ENCODE measurements around the gene ALK.

Gene ALK

DNA sequence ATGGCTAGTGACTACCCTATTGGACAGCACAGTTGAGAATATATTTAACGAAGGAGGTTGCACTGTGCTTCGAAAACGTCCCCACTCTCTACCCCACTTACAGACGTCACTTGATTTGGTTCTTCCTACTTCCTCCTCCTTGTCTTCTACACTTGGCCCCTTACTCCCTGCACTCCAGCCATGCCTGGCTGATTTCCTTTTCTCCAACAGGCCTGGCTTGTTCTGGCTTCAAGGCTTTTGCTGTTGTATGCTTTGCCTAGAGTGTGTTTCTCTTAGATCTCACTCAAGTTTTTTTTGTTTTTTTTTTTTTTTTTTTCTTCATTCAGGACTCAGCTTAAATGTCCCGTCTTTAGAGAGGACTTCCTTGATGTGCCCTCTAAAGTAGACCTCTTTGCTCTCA lies 469.4 kb downstream of the ALK start:
- in situ Hi-C loops (cut with HindIII; ENCODE audit: low sequenced_read_pairs): no loop called here
- H3K4me3 ChIP-seq (ENCODE audit: low read depth, low read length): no peak overlapping the region
- no peak for DNase-seq (ENCODE audit: low read depth)
- TF ChIP-seq, protein P1, sequence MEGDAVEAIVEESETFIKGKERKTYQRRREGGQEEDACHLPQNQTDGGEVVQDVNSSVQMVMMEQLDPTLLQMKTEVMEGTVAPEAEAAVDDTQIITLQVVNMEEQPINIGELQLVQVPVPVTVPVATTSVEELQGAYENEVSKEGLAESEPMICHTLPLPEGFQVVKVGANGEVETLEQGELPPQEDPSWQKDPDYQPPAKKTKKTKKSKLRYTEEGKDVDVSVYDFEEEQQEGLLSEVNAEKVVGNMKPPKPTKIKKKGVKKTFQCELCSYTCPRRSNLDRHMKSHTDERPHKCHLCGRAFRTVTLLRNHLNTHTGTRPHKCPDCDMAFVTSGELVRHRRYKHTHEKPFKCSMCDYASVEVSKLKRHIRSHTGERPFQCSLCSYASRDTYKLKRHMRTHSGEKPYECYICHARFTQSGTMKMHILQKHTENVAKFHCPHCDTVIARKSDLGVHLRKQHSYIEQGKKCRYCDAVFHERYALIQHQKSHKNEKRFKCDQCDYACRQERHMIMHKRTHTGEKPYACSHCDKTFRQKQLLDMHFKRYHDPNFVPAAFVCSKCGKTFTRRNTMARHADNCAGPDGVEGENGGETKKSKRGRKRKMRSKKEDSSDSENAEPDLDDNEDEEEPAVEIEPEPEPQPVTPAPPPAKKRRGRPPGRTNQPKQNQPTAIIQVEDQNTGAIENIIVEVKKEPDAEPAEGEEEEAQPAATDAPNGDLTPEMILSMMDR (IDR thresholded peaks at IDR 0.05; ENCODE audit: low read depth, low read length, missing control alignments): no peak

DNA sequence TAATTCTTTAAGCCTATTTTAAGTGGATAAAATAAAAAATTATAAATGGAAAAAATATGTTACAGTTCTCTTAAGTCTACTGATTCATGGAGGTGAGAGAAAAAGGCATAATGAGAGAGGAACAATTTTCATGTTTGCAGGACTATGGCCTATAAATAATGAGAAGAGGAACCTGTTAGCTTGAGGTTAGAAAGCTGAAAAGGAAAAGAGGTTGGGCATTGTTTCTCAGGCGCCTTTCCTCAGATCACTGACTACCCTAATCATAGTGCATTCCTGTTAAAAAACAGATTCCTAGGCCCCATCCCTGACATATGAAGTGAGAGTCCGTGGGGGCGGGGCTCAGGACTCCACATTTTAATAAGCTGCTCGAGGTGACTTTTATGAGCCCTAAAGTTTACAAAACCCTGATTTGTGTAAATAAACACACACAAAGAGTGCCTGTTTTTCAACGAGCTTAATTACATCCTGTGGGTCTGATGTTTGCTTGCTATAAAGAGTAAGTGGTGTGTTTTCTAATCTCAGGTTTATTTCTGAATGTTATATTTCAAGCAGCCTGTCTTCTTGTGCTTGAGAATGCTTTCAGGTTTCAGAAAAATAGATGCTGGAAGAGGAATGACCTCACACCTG lies 470.7 kb downstream of the ALK start:
- H3K4me3 ChIP-seq (ENCODE audit: low read depth, low read length): no peak overlapping the region
- in situ Hi-C loops (cut with HindIII; ENCODE audit: low sequenced_read_pairs): no loop called here
- TF ChIP-seq, protein P1 (IDR thresholded peaks at IDR 0.05; ENCODE audit: low read depth, low read length, missing control alignments): no peak
- no peak for DNase-seq (ENCODE audit: low read depth)

DNA sequence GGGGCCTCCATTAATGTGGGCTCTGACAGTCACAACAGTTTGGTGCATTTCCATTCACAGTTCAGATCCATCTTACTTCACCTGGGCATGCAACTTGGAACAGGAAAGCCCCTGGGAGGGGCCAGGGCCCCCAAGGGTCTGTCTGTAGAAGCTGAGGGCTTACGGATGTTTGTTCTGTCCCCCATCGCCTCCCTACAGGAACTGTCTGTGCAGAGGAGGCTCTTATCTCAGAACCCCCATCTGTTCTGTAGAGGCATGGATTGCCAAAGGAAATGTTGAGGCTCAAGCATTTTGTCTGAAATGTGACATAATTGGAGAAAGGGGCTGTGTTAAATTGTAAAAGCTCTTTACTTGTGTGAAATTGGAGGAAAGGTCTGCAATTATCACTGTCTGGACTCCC lies 471.9 kb downstream of the ALK start:
- in situ Hi-C loops (cut with HindIII; ENCODE audit: low sequenced_read_pairs): no loop called here
- no peak overlapping the region for H3K4me3 ChIP-seq (ENCODE audit: low read depth, low read length)
- TF ChIP-seq, protein P1 (IDR thresholded peaks at IDR 0.05; ENCODE audit: low read depth, low read length, missing control alignments): no peak
- DNase-seq (ENCODE audit: low read depth): no peak

DNA sequence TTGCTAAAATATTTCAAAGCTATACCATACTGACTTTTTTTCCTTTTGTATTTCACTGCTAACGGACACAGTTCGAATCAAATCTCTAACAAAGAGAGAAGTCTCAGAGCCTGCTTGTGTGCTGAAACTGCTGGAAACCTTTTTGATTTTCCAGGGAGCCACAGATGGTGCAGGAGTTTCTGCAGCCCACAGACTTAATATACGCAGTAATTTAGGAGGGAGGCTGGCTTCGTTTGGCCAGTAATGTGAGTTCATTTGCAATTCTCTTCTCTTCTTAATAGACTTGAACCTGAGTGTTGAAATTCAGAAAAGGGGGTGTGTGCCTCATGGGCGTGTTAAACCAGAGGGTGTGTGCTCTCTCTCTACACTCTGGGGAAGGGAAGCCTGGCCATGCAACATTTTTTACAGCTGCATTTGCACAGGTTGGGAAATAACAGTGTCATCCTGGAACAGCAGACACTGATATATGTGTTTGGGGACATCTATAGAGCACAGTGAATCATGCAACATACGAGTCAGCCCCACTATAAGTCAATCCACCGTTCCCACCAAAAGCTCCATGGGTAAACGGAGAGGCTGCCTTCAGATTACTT lies 473.2 kb downstream of the ALK start:
- no peak for DNase-seq (ENCODE audit: low read depth)
- TF ChIP-seq, protein P1 (IDR thresholded peaks at IDR 0.05; ENCODE audit: low read depth, low read length, missing control alignments): no peak
- in situ Hi-C loops (cut with HindIII; ENCODE audit: low sequenced_read_pairs): no loop called here

DNA sequence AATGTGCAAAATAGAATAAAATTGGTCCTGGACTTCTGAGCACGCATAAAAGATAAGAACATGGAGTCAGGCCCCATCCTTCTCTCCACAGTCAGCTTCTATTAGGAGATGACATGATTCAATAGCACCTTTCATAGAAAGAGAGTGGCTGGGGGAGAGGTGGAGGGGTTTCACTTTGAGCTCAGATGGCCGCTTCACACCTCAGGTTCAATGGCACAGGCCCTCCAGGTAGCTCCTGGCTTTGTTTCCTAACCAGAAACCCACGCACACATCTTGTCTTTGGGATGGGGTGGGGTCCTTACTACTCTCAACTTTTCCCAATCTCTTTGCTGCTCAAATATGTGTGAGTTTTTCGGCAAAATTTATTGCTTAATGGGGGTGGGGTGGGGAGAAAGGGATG lies 473.9 kb downstream of the ALK start:
- TF ChIP-seq, protein P1 (IDR thresholded peaks at IDR 0.05; ENCODE audit: low read depth, low read length, missing control alignments): no peak
- in situ Hi-C loops (cut with HindIII; ENCODE audit: low sequenced_read_pairs): no loop called here
- no peak for DNase-seq (ENCODE audit: low read depth)
- H3K4me3 ChIP-seq (ENCODE audit: low read depth, low read length): no peak overlapping the region

More for the DNA sequence above, 473.2 kb downstream of the ALK start:
- no peak overlapping the region for H3K4me3 ChIP-seq (ENCODE audit: low read depth, low read length)

DNA sequence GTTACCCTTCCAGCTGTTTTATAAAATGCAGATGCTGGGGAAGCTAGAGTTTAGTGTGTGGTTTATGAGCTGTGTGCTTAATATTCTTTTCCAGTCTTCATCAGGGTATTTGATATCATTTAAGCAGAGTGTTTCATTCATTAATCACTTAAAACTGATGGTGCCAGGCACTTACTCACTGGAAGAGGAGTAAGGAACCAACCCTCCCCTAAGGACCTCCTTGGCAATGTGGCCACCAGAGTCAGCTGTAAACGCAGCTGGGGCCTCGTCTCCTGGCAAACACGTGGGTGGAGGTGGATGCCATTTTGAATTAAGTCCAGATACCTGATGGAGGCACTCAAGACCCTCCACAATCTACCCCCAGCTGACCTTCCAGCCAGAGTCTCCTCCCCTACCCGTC lies 474.5 kb downstream of the ALK start:
- TF ChIP-seq, protein P1 (IDR thresholded peaks at IDR 0.05; ENCODE audit: low read depth, low read length, missing control alignments): no peak
- no peak overlapping the region for H3K4me3 ChIP-seq (ENCODE audit: low read depth, low read length)
- no peak for DNase-seq (ENCODE audit: low read depth)
- in situ Hi-C loops (cut with HindIII; ENCODE audit: low sequenced_read_pairs): no loop called here

All from astrocyte of the cerebellum (primary cell).